Breast epithelium (tissue), 3 donors: ENCODE measurements around the gene KPTN.

Experiments used
- CTCF ChIP-seq, 3 donors: fragments of 450-650 bp; IDR thresholded peaks; one replicate each; pipeline ENCODE4 v1.5.1; 2016 to 2017; ENCODE audit warnings: antibody characterized with exemption in 3 of 3, mild to moderate bottlenecking in 3 of 3, moderate library complexity in 3 of 3
- POLR2AphosphoS5 ChIP-seq, 3 donors: sonication (generic); formaldehyde crosslinking; IDR thresholded peaks; one replicate each; pipeline ENCODE4 v1.6.1; 2017; ENCODE audit warnings: antibody characterized with exemption in 3 of 3

GRCh38 chr19:47499371-47499770 lies 15.4 kb upstream of the KPTN start:
- TF ChIP-seq CTCF (IDR thresholded peaks at IDR 0.05) (no peak), POLR2AphosphoS5 (IDR thresholded peaks at IDR 0.05) (no peak)
